Endothelial cell of umbilical vein (primary cell): Measurements from ENCODE around the gene TRIM34. TPM values are rescaled to one million over a fixed set of nuclear protein-coding genes. Genes with fewer than 3 reads are reported as not detected.
"Not testable (repeated sequence)": the region's sequence is repeated elsewhere in the genome, so short reads cannot be mapped to it uniquely, and the experiment has no call there.

Experiments
- BruUV-seq: library from RNA; stranded (reverse); fragments of 400-500 nt; replicated peaks from 2 replicates; lab custom pipeline; 2021; lab: Mats Ljungman, UMichigan
- CTCF ChIA-PET: fragments of 300-600, 350-600 bp; sonication (Branson Sonifier 250); formaldehyde crosslinking; loops from one replicate; lab custom pipeline; 2021; ENCODE audit warnings: antibody characterized with exemption, inconsistent platforms; lab: Charles Lee
- POLR2A ChIA-PET: fragments of 300-600, 350-600 bp; sonication (Branson Sonifier 250); formaldehyde crosslinking; loops from one replicate; lab custom pipeline; 2021; ENCODE audit warnings: antibody characterized with exemption, inconsistent platforms; lab: Charles Lee
- DNase-seq: peaks from one replicate; pipeline ENCODE4 v3.0.0-alpha.2; 2011; ENCODE audit warnings: low read depth, low spot score
- FAIRE-seq: peaks from 2 replicates; lab custom pipeline; 2011; peaks lifted over from hg19 to GRCh38; lab: Jason Lieb, UNC
- H2AFZ ChIP-seq: 2 replicates; pipeline ENCODE4 v1.6.0; 2012; ENCODE audit warnings: low read depth, low read length, control low read depth, inconsistent platforms
- H3K27ac ChIP-seq: 2 replicates; pipeline ENCODE4 v1.5.1; 2011; ENCODE audit warnings: low read depth, mild to moderate bottlenecking, control low read depth, low read length, moderate library complexity; ENCODE audit not compliant: insufficient read depth
- H3K27me3 ChIP-seq, 2 experiments: 2 replicates each; pipeline versions ENCODE4 v1.6.0 to v1.6.1; 2011; ENCODE audit warnings: low read length in 2 of 2, mixed read lengths in 1 of 2; ENCODE audit not compliant: control insufficient read depth in 2 of 2, insufficient read depth in 2 of 2
- H3K36me3 ChIP-seq, 2 experiments: 2 replicates in 1 of 2; 3 replicates in 1 of 2; pipeline ENCODE4 v1.5.1; 2011; ENCODE audit warnings: low read length in 2 of 2, mild to moderate bottlenecking in 1 of 2, moderate library complexity in 1 of 2; ENCODE audit not compliant: control insufficient read depth in 2 of 2, insufficient read depth in 2 of 2; ENCODE audit errors: extremely low read depth in 1 of 2
- H3K4me1 ChIP-seq: 3 replicates; pipeline ENCODE4 v1.5.1; 2011; ENCODE audit warnings: mild to moderate bottlenecking, low read length; ENCODE audit not compliant: control insufficient read depth, insufficient read depth; ENCODE audit errors: extremely low read depth
- H3K4me2 ChIP-seq: 2 replicates; pipeline ENCODE4 v1.6.1; 2011; ENCODE audit warnings: low read length, control low read depth, mixed read lengths; ENCODE audit not compliant: insufficient read depth
- H3K4me3 ChIP-seq, 3 experiments: fragments of 200-600 bp in 1 of 3; sonication (generic), shearing (Covaris generic) in 1 of 3; replicated peaks in 1 of 3; 2 replicates each; pipeline ENCODE4 v1.5.1; 2011 to 2016; ENCODE audit warnings: control low read depth in 3 of 3, low read length in 3 of 3, mild to moderate bottlenecking in 2 of 3, inconsistent platforms in 1 of 3, low read depth in 1 of 3, moderate library complexity in 1 of 3; ENCODE audit not compliant: insufficient read depth in 1 of 3
- H3K79me2 ChIP-seq: 2 replicates; pipeline ENCODE4 v1.6.0; 2012; ENCODE audit warnings: low read length, inconsistent platforms; ENCODE audit not compliant: control insufficient read depth, insufficient read depth
- H3K9ac ChIP-seq: replicated peaks from 2 replicates; pipeline ENCODE3; 2011; ENCODE audit warnings: low read length, control low read depth; ENCODE audit not compliant: insufficient read depth; ENCODE audit errors: extremely low read depth
- H3K9me1 ChIP-seq: replicated peaks from 3 replicates; pipeline ENCODE4 v1.6.0; 2011; ENCODE audit warnings: mild to moderate bottlenecking, low read length; ENCODE audit not compliant: control insufficient read depth, insufficient read depth; ENCODE audit errors: extremely low read depth
- H3K9me3 ChIP-seq: replicated peaks from 2 replicates; pipeline ENCODE4 v1.5.1; 2012; ENCODE audit warnings: low read length, inconsistent platforms; ENCODE audit not compliant: control insufficient read depth, insufficient read depth
- H4K20me1 ChIP-seq: replicated peaks from 2 replicates; pipeline ENCODE3; 2011; ENCODE audit warnings: mild to moderate bottlenecking, low read length; ENCODE audit not compliant: control insufficient read depth, insufficient read depth; ENCODE audit errors: extremely low read depth
- CTCF ChIP-seq, 2 donors: IDR thresholded peaks; 1 replicate in 1 of 2; 2 replicates in 1 of 2; pipeline ENCODE4 v1.5.1; 2011; ENCODE audit warnings: low read length in 2 of 2, mild to moderate bottlenecking in 2 of 2, moderate library complexity in 2 of 2, control low read depth in 1 of 2, inconsistent platforms in 1 of 2, low read depth in 1 of 2; ENCODE audit not compliant: insufficient read depth in 1 of 2; ENCODE audit errors: extremely low read depth in 1 of 2
- POLR2A ChIP-seq: IDR thresholded peaks from 2 replicates; pipeline ENCODE4 v1.6.1; 2012; ENCODE audit warnings: low read depth, mild to moderate bottlenecking, control low read depth, low read length
- dilution Hi-C: fragments of 300-500 bp; cut with MboI; formaldehyde crosslinking; loops from one replicate; pipeline ENCODE4 v1.15.0; 2019; ENCODE audit warnings: low sequenced_read_pairs; ENCODE audit not compliant: extremely low pct_ligation_motif_present
- intact Hi-C: fragments of 100-400 bp; cut with micrococcal nuclease; formaldehyde crosslinking; loops from one replicate; pipeline ENCODE4 v1.10.0; 2022
- polyA plus RNA-seq, 4 experiments: library from polyadenylated mRNA; depleted of rRNA in 3 of 4; stranded (reverse) in 3 of 4; unstranded in 1 of 4; fragments of >200 nt; gene quantifications; 2 replicates each; pipeline versions ENCODE4 v1.2.1 to v1.2.3, GENCODE V29; 2011 to 2012; ENCODE audit warnings: missing spikeins in 1 of 4
- total RNA-seq: library from RNA; stranded (reverse); gene quantifications from 2 replicates; pipeline ENCODE4 v1.2.3, GENCODE V29; 2021

TRIM34 gene
- total and polyA plus RNA-seq, 2 donors (not counting 3 experiments of a cell fraction or from before 2014, with no cell fraction given) = 6.7 to 14.6 TPM

GRCh38 chr11:5679811-5680210 is 55.0 kb downstream of the TRIM34 start:
- Histone ChIP-seq H3K9me3 (no peaks in the 10 kb centered on the region), H3K79me2 (peaks cover 42% of the 10 kb centered on the region), H4K20me1 (peaks cover 3% of the 10 kb centered on the region), H3K27ac (no peak overlapping the region), H3K4me3 (no peak overlapping the region), H3K27me3 (no peaks in the 10 kb centered on the region), H3K36me3 (peaks cover 11 to 18% of the 10 kb centered on the region in 2 experiments), H3K9me1 (no peaks in the 10 kb centered on the region), H2AFZ (no peak overlapping the region), H3K9ac (no peak overlapping the region), H3K4me1 (peaks cover 5% of the 10 kb centered on the region), H3K4me2 (no peak overlapping the region)
- dilution Hi-C loops = no loop called here
- BruUV-seq = no TSS peak
- no peak for DNase-seq
- FAIRE-seq = no peak
- CTCF ChIA-PET = no interaction called here
- intact Hi-C loops = no loop called here
- TF ChIP-seq CTCF (IDR thresholded peaks at IDR 0.05; ENCODE audit: extremely low read depth in 1 of 2, insufficient read depth in 1 of 2, low read depth in 1 of 2, low read length in 2 of 2) (no peak), POLR2A (no peak)
- POLR2A ChIA-PET = no interaction called here

GRCh38 chr11:5682890-5683441 is 58.2 kb downstream of the TRIM34 start:
- H3K9ac ChIP-seq, H3K27ac ChIP-seq, H3K4me1 ChIP-seq, H3K4me3 ChIP-seq, H2AFZ ChIP-seq, POLR2A ChIA-PET, intact Hi-C loops, dilution Hi-C loops, H3K4me2 ChIP-seq, BruUV-seq, H4K20me1 ChIP-seq, DNase-seq, FAIRE-seq, H3K27me3 ChIP-seq, H3K9me3 ChIP-seq, H3K9me1 ChIP-seq: not testable (repeated sequence)
- Histone ChIP-seq H3K36me3 (peaks cover 11 to 16% of the 10 kb centered on the region in 2 experiments), H3K79me2 (peaks cover 38% of the 10 kb centered on the region)
- CTCF ChIA-PET = interaction anchor here (1.6 kb wide), 1 partner anchor 83 kb away, joined by 5 read pairs; no protein-coding TSS in a partner anchor

GRCh38 chr11:5683620-5684019 is 58.8 kb downstream of the TRIM34 start:
- intact Hi-C loops = loop anchor here (1.0 to 2.0 kb wide), 3 partner anchors 29 to 125 kb away; partner anchors contain the start of gene OR52N2
- Histone ChIP-seq H3K4me3 (peak overlapping the region in 2 of 3 experiments; percentile 38 to 94), H3K79me2 (peaks cover 38% of the 10 kb centered on the region), H3K4me2 (peak overlapping the region; percentile 88), H3K36me3 (peaks cover 4 to 10% of the 10 kb centered on the region in 2 experiments)
- H3K9ac ChIP-seq, dilution Hi-C loops, H3K27me3 ChIP-seq, H3K9me3 ChIP-seq, H3K9me1 ChIP-seq, BruUV-seq, DNase-seq, FAIRE-seq, H4K20me1 ChIP-seq, H3K4me1 ChIP-seq, H3K27ac ChIP-seq, H2AFZ ChIP-seq: not testable (repeated sequence)
- POLR2A ChIA-PET = interaction anchor here (1.0 to 2.3 kb wide), 2 partner anchors 13 to 63 kb away, joined by 3 to 6 read pairs; no protein-coding TSS in a partner anchor
- CTCF ChIA-PET = interaction anchor here (1.5 to 1.9 kb wide), 4 partner anchors 29 to 207 kb away, joined by 5 to 8 read pairs (median 6); no protein-coding TSS in a partner anchor
